ENCODE measurements around the gene YBEY. TPM values are rescaled to one million over a fixed set of nuclear protein-coding genes. Genes with fewer than 3 reads are reported as not detected.

YBEY gene
- polyA plus RNA-seq, 4 donors = 14.7 to 45.7 (median 23.7) TPM

DNA sequence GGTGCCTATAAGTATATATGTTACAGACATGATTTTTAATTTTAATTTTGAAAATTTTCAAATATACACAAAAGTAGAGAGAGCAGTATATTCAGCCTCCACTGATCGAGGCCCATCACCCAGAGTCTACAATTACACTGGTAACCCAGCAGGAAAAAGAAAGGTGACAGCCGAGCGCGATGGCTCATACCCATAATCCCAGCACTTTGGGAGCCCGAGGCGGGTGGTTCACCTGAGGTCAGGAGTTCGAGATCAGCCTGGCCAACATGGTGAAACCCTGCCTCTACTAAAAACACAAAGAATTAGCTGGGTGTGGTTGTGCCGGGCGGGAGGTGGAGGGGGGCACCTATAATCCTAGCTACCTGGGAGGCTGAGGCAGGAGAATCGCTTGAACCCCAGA is 1.4 kb downstream of the YBEY start:
- Histone ChIP-seq H3K36me3 (ENCODE audit: control insufficient read depth in 3 of 3, insufficient read depth in 2 of 3, low read depth in 1 of 3, low read length in 3 of 3) (peaks cover 6 to 22% (median 6%) of the 10 kb centered on the region in 3 donors), H3K27me3 (ENCODE audit: control insufficient read depth in 3 of 3, insufficient read depth in 3 of 3, low read length in 3 of 3) (no peaks in the 10 kb centered on the region), H3K4me3 (ENCODE audit: low read depth in 1 of 3, low read length in 3 of 3) (no peak overlapping the region), H3K4me1 (ENCODE audit: control insufficient read depth in 3 of 3, insufficient read depth in 2 of 3, low read depth in 1 of 3, low read length in 2 of 3) (peaks cover 6 to 17% (median 12%) of the 10 kb centered on the region in 3 donors), H3K27ac (ENCODE audit: low read depth in 1 of 3, low read length in 2 of 3) (no peak overlapping the region), H3K9me3 (ENCODE audit: control insufficient read depth in 2 of 2, insufficient read depth in 1 of 2, low read depth in 1 of 2, low read length in 1 of 2) (peaks cover 0 to 8% of the 10 kb centered on the region in 2 donors)
- no peak for DNase-seq
- FAIRE-seq = no peak
- WGBS, 3 donors = 85 to 90% (median 88%) methylated on average over 10 of the region's 10 CpGs

DNA sequence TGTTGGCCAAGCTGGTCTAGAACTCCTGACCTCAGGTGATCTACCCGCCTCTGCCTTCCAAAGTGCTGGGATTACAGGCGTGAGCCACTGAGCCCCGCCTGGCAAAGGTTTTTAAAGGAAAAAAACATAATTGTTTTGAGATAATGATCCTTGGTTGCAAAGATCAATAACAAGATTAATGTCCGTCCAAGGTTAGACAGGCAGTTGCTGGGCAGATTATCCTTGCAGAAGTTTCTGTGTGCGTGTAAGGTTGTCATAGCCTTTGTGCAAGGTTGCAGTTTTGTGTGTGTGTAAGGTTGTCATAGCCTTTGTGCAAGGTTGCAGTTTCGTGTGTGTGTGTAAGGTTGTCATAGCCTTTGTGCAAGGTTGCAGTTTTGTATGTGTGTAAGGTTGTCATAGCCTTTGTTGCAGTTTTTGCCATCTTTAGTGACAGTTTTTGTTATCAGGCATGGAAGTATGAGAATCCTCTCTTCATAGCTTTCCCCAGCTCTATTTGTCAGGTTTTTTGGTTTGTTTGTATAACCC is 3.6 kb downstream of the YBEY start:
- H3K9me3 ChIP-seq (ENCODE audit: control insufficient read depth in 2 of 2, insufficient read depth in 1 of 2, low read depth in 1 of 2, low read length in 1 of 2) = peaks cover 0 to 8% of the 10 kb centered on the region in 2 donors
- no peak overlapping the region for H3K4me3 ChIP-seq (ENCODE audit: low read depth in 1 of 3, low read length in 3 of 3)
- no peaks in the 10 kb centered on the region for H3K27me3 ChIP-seq (ENCODE audit: control insufficient read depth in 3 of 3, insufficient read depth in 3 of 3, low read length in 3 of 3)
- peaks cover 0 to 11% (median 4%) of the 10 kb centered on the region in 3 donors for H3K4me1 ChIP-seq (ENCODE audit: control insufficient read depth in 3 of 3, insufficient read depth in 2 of 3, low read depth in 1 of 3, low read length in 2 of 3)
- peaks cover 4 to 13% (median 4%) of the 10 kb centered on the region in 3 donors for H3K36me3 ChIP-seq (ENCODE audit: control insufficient read depth in 3 of 3, insufficient read depth in 2 of 3, low read depth in 1 of 3, low read length in 3 of 3)
- no peak overlapping the region for H3K27ac ChIP-seq (ENCODE audit: low read depth in 1 of 3, low read length in 2 of 3)
- no peak for DNase-seq
- no peak for FAIRE-seq
- WGBS, 3 donors = 63 to 79% (median 70%) methylated on average over 6 of the region's 6 CpGs

DNA sequence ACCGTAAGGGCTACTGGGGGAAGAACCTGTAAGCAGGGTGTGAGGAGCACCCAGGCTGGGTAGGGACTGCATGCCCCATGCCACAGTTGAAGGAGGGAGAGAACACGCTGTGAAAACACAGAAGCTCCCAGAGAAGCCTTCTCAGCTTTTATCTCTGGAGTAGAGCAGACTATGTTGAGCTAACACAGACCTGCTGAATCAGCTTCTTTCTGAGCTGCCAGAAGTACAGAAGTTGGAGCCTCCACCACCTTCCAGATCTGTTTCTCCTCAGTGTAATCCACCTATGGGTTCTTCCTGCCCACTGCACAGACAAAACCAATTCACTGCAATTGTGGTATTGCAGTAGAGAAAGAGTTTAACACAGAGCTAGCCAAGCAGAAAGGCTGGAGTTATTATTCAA is 5.4 kb downstream of the YBEY start:
- Histone ChIP-seq H3K36me3 (ENCODE audit: control insufficient read depth in 3 of 3, insufficient read depth in 2 of 3, low read depth in 1 of 3, low read length in 3 of 3) (peaks cover 3 to 13% (median 4%) of the 10 kb centered on the region in 3 donors), H3K27ac (ENCODE audit: low read depth in 1 of 3, low read length in 2 of 3) (no peak overlapping the region), H3K4me3 (ENCODE audit: low read depth in 1 of 3, low read length in 3 of 3) (no peak overlapping the region), H3K9me3 (ENCODE audit: control insufficient read depth in 2 of 2, insufficient read depth in 1 of 2, low read depth in 1 of 2, low read length in 1 of 2) (peaks cover 0 to 8% of the 10 kb centered on the region in 2 donors), H3K27me3 (ENCODE audit: control insufficient read depth in 3 of 3, insufficient read depth in 3 of 3, low read length in 3 of 3) (peaks cover 0 to 2% (median 0%) of the 10 kb centered on the region in 3 donors), H3K4me1 (ENCODE audit: control insufficient read depth in 3 of 3, insufficient read depth in 2 of 3, low read depth in 1 of 3, low read length in 2 of 3) (peaks cover 0 to 5% (median 0%) of the 10 kb centered on the region in 3 donors)
- DNase-seq = no peak
- no peak for FAIRE-seq
- 96 to 100% (median 96%) methylated on average over 2 of the region's 2 CpGs for WGBS, 3 donors

DNA sequence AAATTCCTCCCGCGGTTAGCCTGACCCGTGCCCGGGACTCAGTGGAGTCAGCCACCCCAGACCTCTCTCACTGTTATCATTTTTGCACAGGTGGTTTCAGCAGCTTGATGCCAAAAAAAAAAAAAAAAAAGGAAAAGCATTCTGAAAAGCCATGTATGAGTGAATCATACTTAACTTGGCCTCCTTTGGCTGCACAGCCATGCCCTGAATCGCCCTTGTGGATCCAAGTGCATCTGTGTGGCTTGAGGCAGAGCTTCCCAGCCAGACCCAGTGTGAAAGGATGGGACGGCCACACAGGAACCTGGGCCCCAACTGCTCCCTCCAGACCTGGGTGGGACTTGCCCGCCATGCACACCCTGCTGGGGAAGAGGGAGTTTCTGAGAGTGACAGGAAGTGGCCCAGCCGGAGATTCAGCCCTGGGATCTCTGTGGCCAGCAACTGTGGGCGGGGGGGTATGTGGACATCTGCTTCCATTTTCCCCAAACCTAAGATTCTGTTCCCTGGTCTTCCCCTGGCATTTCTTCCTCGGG is 8.6 kb downstream of the YBEY start:
- Histone ChIP-seq H3K36me3 (ENCODE audit: control insufficient read depth in 3 of 3, insufficient read depth in 2 of 3, low read depth in 1 of 3, low read length in 3 of 3) (peaks cover 3 to 20% (median 4%) of the 10 kb centered on the region in 3 donors), H3K27me3 (ENCODE audit: control insufficient read depth in 3 of 3, insufficient read depth in 3 of 3, low read length in 3 of 3) (peaks cover 0 to 12% (median 0%) of the 10 kb centered on the region in 3 donors), H3K4me1 (ENCODE audit: control insufficient read depth in 3 of 3, insufficient read depth in 2 of 3, low read depth in 1 of 3, low read length in 2 of 3) (peaks cover 0 to 6% (median 0%) of the 10 kb centered on the region in 3 donors), H3K4me3 (ENCODE audit: low read depth in 1 of 3, low read length in 3 of 3) (no peak overlapping the region), H3K9me3 (ENCODE audit: control insufficient read depth in 2 of 2, insufficient read depth in 1 of 2, low read depth in 1 of 2, low read length in 1 of 2) (peaks cover 0 to 8% of the 10 kb centered on the region in 2 donors), H3K27ac (ENCODE audit: low read depth in 1 of 3, low read length in 2 of 3) (no peak overlapping the region)
- DNase-seq (no peak), FAIRE-seq (no peak)
- WGBS, 3 donors = 60 to 72% (median 63%) methylated on average over 10 of the region's 10 CpGs

DNA sequence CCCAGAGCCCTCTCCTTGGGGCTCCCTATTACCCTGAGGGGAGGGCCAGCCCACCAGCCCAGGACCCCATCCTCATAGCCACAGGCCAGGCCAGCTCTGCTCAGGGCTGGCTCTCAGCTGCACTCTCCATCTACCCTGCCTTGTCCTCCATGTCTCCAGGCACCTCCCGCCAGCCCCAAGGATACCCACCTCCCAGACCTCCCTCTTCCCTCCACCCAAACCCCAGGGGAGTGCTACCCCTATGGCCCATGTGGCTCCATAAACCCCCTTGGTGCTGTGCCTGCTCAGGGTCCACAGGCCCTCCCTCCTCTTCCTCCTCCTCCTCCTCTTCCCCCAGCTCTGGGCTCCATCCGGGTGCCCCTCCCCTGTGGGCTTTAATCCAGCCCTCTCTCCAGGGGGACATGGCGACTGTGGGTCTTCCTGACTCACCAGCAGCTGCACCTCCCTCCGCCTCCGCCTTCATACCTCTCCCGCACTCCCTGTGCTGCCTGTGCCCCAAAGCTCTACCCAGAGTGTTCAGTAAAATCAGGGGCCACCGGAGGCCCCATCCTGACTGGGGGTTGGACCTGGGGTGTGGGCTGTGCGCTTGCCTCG is 9.1 kb downstream of the YBEY start:
- Histone ChIP-seq H3K9me3 (ENCODE audit: control insufficient read depth in 2 of 2, insufficient read depth in 1 of 2, low read depth in 1 of 2, low read length in 1 of 2) (peaks cover 0 to 8% of the 10 kb centered on the region in 2 donors), H3K36me3 (ENCODE audit: control insufficient read depth in 3 of 3, insufficient read depth in 2 of 3, low read depth in 1 of 3, low read length in 3 of 3) (peaks cover 3 to 21% (median 4%) of the 10 kb centered on the region in 3 donors), H3K27me3 (ENCODE audit: control insufficient read depth in 3 of 3, insufficient read depth in 3 of 3, low read length in 3 of 3) (peaks cover 0 to 12% (median 0%) of the 10 kb centered on the region in 3 donors), H3K27ac (ENCODE audit: low read depth in 1 of 3, low read length in 2 of 3) (peak overlapping the region in 1 of 3 donors; percentile 60), H3K4me3 (ENCODE audit: low read depth in 1 of 3, low read length in 3 of 3) (no peak overlapping the region), H3K4me1 (ENCODE audit: control insufficient read depth in 3 of 3, insufficient read depth in 2 of 3, low read depth in 1 of 3, low read length in 2 of 3) (peaks cover 0 to 6% (median 0%) of the 10 kb centered on the region in 3 donors)
- DNase-seq = no peak
- 47 to 55% (median 50%) methylated on average over 6 to 9 of the region's 9 CpGs for WGBS, 3 donors
- FAIRE-seq = no peak

DNA sequence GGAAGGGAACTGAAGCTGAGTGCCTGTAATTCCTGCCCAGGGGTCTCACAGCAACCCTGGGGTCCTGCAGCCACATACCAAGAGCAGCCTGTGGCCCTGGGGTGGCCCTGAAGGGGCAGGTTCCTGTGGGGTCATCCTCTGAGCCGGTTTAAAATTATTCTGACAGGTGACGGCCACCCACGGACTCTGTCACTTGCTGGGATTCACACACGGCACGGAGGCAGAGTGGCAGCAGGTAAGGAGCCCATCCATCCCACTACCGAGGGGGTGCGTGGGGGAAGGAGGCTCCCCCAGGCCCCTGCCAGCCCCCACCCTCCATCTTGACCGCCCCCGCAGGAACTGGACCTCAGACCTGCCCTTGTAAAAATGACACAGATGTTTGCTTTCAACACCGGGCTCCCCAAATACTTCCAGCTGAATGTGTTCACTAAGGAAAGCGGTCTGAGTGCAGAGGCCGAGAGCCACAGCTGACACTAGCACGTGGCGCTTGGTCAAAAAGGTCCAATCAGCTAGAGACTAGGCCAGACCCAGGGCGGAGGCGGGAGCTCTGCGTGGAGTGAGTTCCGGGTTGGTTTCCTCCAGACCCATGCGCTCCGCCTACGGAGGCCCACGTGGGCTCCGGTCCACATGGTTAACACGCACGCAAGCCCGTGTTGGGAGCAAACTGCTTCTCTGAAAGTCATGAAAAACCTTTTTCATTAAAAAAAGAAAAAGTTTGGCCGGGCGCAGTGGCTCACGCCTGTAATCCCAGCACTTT is 10.0 kb downstream of the YBEY start:
- Histone ChIP-seq H3K36me3 (ENCODE audit: control insufficient read depth in 3 of 3, insufficient read depth in 2 of 3, low read depth in 1 of 3, low read length in 3 of 3) (peaks cover 3 to 27% (median 4%) of the 10 kb centered on the region in 3 donors), H3K4me3 (ENCODE audit: low read depth in 1 of 3, low read length in 3 of 3) (no peak overlapping the region), H3K4me1 (ENCODE audit: control insufficient read depth in 3 of 3, insufficient read depth in 2 of 3, low read depth in 1 of 3, low read length in 2 of 3) (peaks cover 0 to 6% (median 0%) of the 10 kb centered on the region in 3 donors), H3K27me3 (ENCODE audit: control insufficient read depth in 3 of 3, insufficient read depth in 3 of 3, low read length in 3 of 3) (peaks cover 0 to 12% (median 0%) of the 10 kb centered on the region in 3 donors), H3K27ac (ENCODE audit: low read depth in 1 of 3, low read length in 2 of 3) (peak overlapping the region in 2 of 3 donors; percentile 27 to 53), H3K9me3 (ENCODE audit: control insufficient read depth in 2 of 2, insufficient read depth in 1 of 2, low read depth in 1 of 2, low read length in 1 of 2) (peaks cover 0 to 8% of the 10 kb centered on the region in 2 donors)
- peak; percentile 37 to 66 for DNase-seq
- no peak for FAIRE-seq
- 42 to 68% (median 67%) methylated on average over 29 of the region's 29 CpGs for WGBS, 3 donors

DNA sequence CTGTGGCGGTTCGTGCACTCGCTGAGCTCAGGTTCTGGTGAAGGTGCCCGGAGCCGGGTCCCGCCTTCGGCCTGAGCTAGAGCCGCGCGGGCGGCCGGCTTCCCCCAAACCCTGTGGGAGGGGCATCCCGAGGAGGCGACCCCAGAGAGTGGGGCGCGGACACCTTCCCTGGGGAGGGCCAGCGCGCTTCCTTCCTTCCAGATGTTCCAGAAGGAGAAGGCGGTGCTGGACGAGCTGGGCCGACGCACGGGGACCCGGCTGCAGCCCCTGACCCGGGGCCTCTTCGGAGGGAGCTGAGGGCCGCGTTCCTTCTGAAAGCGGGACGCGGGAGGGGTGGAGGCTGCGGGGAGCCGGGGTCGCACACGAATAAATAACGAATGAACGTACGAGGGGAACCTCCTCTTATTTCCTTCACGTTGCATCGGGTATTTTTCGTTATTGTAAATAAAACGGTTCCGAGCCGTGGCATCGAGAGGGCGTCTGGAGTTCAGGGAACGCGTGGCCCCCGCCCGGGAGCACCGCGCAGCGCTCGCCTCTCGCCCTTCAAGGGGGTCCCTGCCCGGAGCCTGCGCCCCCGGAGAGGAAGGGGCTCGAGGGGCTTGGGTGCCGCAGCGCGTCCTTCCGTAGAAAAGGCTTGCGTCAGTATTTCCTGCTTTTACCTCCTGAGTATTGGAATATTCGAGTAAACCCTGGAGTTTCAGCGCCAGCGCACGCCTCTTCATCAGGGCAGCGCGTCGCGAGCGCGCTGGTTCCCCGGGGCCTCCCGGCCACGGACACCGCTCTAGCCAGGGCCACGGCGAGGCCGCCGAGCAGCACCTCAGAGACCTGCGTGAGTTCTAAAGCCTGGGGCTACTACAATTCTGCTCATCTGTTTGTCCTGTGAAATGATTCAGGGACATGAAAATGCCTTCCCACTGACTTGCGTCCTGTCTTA is 11.5 kb downstream of the YBEY start:
- Histone ChIP-seq H3K27ac (ENCODE audit: low read depth in 1 of 3, low read length in 2 of 3) (no peak overlapping the region), H3K9me3 (ENCODE audit: control insufficient read depth in 2 of 2, insufficient read depth in 1 of 2, low read depth in 1 of 2, low read length in 1 of 2) (no peaks in the 10 kb centered on the region), H3K36me3 (ENCODE audit: control insufficient read depth in 3 of 3, insufficient read depth in 2 of 3, low read depth in 1 of 3, low read length in 3 of 3) (peaks cover 0 to 30% (median 0%) of the 10 kb centered on the region in 3 donors), H3K4me3 (ENCODE audit: low read depth in 1 of 3, low read length in 3 of 3) (peak overlapping the region in 2 of 3 donors; percentile 34 to 45), H3K4me1 (ENCODE audit: control insufficient read depth in 3 of 3, insufficient read depth in 2 of 3, low read depth in 1 of 3, low read length in 2 of 3) (peaks cover 0 to 6% (median 0%) of the 10 kb centered on the region in 3 donors), H3K27me3 (ENCODE audit: control insufficient read depth in 3 of 3, insufficient read depth in 3 of 3, low read length in 3 of 3) (peaks cover 0 to 12% (median 0%) of the 10 kb centered on the region in 3 donors)
- FAIRE-seq = no peak
- DNase-seq = peak in 1 of 2 donors; percentile 65
- WGBS, 3 donors = 3% methylated on average over 83 to 84 of the region's 84 CpGs

All from small intestine (tissue), 7 donors.